Sigmoid colon (tissue), 7 donors: ENCODE results near the gene KLHL2. TPM values are rescaled to one million over a fixed set of nuclear protein-coding genes. Genes with fewer than 3 reads are reported as not detected.
"Not testable (repeated sequence)": the region's sequence is repeated elsewhere in the genome, so short reads cannot be mapped to it uniquely, and the experiment has no call there.

Source experiments
- DNase-seq: peaks from one replicate; pipeline ENCODE4 v3.0.0-alpha.2; 2019
- H3K27ac ChIP-seq, 4 donors: fragments of 200-600 bp; sonication (generic); one replicate each; pipeline ENCODE4 v1.5.1; 2016 to 2019; ENCODE audit warnings: mild to moderate bottlenecking in 1 of 4
- H3K27me3 ChIP-seq, 3 donors: fragments of 200-600 bp; sonication (generic); one replicate each; pipeline ENCODE4 v1.5.1; 2019; ENCODE audit warnings: mild to moderate bottlenecking in 1 of 3
- H3K36me3 ChIP-seq, 4 donors: fragments of 200-600 bp; sonication (generic); one replicate each; pipeline ENCODE4 v1.5.1; 2016 to 2019
- H3K4me1 ChIP-seq, 4 donors: fragments of 200-600 bp; sonication (generic); one replicate each; pipeline ENCODE4 v1.5.1; 2017 to 2019
- H3K4me3 ChIP-seq, 4 donors: fragments of 200-600 bp; sonication (generic); one replicate each; pipeline ENCODE4 v1.5.1; 2017 to 2019; ENCODE audit warnings: mild to moderate bottlenecking in 2 of 4, moderate library complexity in 1 of 4
- H3K9me3 ChIP-seq, 4 donors: fragments of 200-600 bp in 3 of 4; sonication (generic) in 3 of 4; one replicate each; pipeline versions ENCODE4 v1.5.1 to v1.6.1; 2013 to 2019
- EP300 ChIP-seq, 4 donors: sonication (generic); formaldehyde crosslinking; IDR thresholded peaks; one replicate each; pipeline ENCODE4 v1.6.1; 2017; ENCODE audit warnings: antibody characterized with exemption in 4 of 4
- POLR2A ChIP-seq, 2 donors: fragments of 450-650 bp; IDR thresholded peaks; one replicate each; pipeline ENCODE4 v1.6.1; 2016; ENCODE audit warnings: antibody characterized with exemption in 2 of 2, mild to moderate bottlenecking in 2 of 2, moderate library complexity in 2 of 2
- POLR2AphosphoS5 ChIP-seq, 4 donors: sonication (generic); formaldehyde crosslinking; IDR thresholded peaks; one replicate each; pipeline ENCODE4 v1.6.1; 2017; ENCODE audit warnings: antibody characterized with exemption in 4 of 4
- WGBS, 2 donors: extraction: QIAGEN DNeasy Blood & Tissue Kit; methylation state at CpG; one replicate each; pipeline ENCODE4 v1.1.7; 2013; 5-methylcytosine and 5-hydroxymethylcytosine counted together
- intact Hi-C: fragments of 100-400 bp; cut with DNase I; formaldehyde crosslinking; loops from one replicate; pipeline ENCODE4 v1.15.1; 2023
- polyA plus RNA-seq, 3 donors: library from polyadenylated mRNA; stranded (reverse); fragments of 200-250 nt; gene quantifications; one replicate each; pipeline ENCODE4 v1.2.3, GENCODE V29; 2013
- total RNA-seq, 4 donors: library from RNA; depleted of rRNA; stranded (reverse); fragments of >200 nt; gene quantifications; one replicate each; pipeline ENCODE4 v1.1.0, GENCODE V29; 2016
- TF ChIP-seq, protein P1 (sequence below), 4 experiments: fragments of 450-650 bp in 3 of 4; fragments of 200-600 bp in 1 of 4; IDR thresholded peaks; one replicate each; pipeline ENCODE4 v1.5.1; 2016 to 2019; ENCODE audit warnings: antibody characterized with exemption in 4 of 4, mild to moderate bottlenecking in 3 of 4, moderate library complexity in 2 of 4
- donor health status: healthy with polysubstance abuse.
- donor health status: Bipolar disorder and iron deficiency.
- donor health status: healthy.

KLHL2 gene
- total and polyA plus RNA-seq, 7 donors = 9.2 to 25.7 (median 14.4) TPM

DNA sequence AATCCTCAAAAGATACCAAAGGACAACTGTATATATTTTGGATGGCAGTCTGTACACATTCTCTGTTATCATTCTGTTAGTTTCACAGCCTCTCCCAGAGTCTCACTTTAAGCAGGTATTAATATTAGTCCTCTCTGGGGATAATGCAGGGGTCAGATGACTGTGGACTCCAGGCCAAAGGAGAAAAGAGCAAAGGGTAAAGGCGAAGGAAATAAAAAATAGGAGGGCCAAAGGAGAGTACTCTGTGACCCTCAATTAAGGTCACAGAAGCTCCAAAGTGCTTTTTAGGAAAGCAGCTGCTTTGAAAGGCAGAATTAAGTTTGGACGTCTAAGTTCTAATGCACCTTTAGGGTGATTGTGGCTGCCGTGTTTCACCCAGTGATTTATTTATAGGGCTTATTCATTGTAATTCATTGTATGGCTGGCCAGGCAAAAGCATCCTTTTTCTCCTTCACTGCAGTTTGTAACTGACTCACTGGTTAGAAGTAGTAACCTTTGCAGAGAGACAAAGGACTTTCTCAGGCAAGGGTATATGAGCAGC, 127.9 kb downstream of the KLHL2 start:
- H3K27me3 ChIP-seq = no peaks in the 10 kb centered on the region
- no peaks in the 10 kb centered on the region for H3K9me3 ChIP-seq
- intact Hi-C loops = no loop called here
- H3K36me3 ChIP-seq = peaks cover 0 to 34% (median 4%) of the 10 kb centered on the region in 4 donors
- no peaks in the 10 kb centered on the region for H3K4me1 ChIP-seq
- DNase-seq = no peak
- no peak overlapping the region for H3K27ac ChIP-seq
- WGBS, 2 donors = 78 to 92% methylated on average over 3 of the region's 3 CpGs
- TF ChIP-seq POLR2A (IDR thresholded peaks at IDR 0.05) (no peak), EP300 (IDR thresholded peaks at IDR 0.05) (no peak), POLR2AphosphoS5 (IDR thresholded peaks at IDR 0.05) (no peak)
- TF ChIP-seq, protein P1, sequence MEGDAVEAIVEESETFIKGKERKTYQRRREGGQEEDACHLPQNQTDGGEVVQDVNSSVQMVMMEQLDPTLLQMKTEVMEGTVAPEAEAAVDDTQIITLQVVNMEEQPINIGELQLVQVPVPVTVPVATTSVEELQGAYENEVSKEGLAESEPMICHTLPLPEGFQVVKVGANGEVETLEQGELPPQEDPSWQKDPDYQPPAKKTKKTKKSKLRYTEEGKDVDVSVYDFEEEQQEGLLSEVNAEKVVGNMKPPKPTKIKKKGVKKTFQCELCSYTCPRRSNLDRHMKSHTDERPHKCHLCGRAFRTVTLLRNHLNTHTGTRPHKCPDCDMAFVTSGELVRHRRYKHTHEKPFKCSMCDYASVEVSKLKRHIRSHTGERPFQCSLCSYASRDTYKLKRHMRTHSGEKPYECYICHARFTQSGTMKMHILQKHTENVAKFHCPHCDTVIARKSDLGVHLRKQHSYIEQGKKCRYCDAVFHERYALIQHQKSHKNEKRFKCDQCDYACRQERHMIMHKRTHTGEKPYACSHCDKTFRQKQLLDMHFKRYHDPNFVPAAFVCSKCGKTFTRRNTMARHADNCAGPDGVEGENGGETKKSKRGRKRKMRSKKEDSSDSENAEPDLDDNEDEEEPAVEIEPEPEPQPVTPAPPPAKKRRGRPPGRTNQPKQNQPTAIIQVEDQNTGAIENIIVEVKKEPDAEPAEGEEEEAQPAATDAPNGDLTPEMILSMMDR (IDR thresholded peaks at IDR 0.05) = no peak
- no peak overlapping the region for H3K4me3 ChIP-seq

DNA sequence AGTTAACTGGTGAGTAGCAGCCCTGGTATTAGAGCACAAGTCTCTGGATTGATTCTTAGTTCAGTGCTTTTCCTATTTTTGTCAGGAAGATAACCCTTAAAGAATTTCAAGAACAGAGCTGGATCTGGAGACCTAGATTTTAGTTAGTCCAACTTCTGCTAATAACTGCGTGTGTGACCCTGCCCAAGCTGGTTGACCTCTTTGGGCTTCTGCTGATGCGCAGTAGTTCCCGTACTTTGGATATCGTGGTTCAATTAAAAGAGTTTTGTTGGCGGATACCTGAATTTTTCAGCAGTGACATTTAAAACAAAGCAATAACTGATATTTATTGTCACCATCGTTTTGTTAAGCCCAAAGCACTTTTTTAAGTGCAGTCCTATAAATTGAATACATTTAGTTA, 129.4 kb downstream of the KLHL2 start:
- intact Hi-C loops = no loop called here
- Histone ChIP-seq H3K4me3 (no peak overlapping the region), H3K27me3 (no peaks in the 10 kb centered on the region), H3K27ac (no peak overlapping the region), H3K36me3 (peaks cover 0 to 47% (median 6%) of the 10 kb centered on the region in 4 donors), H3K9me3 (no peaks in the 10 kb centered on the region), H3K4me1 (no peaks in the 10 kb centered on the region)
- no peak for TF ChIP-seq POLR2AphosphoS5 (IDR thresholded peaks at IDR 0.05)
- no peak for TF ChIP-seq POLR2A (IDR thresholded peaks at IDR 0.05)
- TF ChIP-seq, protein P1 (IDR thresholded peaks at IDR 0.05) = no peak
- no peak for TF ChIP-seq EP300 (IDR thresholded peaks at IDR 0.05)
- 87 to 94% methylated on average over 6 of the region's 6 CpGs for WGBS, 2 donors
- DNase-seq = no peak

DNA sequence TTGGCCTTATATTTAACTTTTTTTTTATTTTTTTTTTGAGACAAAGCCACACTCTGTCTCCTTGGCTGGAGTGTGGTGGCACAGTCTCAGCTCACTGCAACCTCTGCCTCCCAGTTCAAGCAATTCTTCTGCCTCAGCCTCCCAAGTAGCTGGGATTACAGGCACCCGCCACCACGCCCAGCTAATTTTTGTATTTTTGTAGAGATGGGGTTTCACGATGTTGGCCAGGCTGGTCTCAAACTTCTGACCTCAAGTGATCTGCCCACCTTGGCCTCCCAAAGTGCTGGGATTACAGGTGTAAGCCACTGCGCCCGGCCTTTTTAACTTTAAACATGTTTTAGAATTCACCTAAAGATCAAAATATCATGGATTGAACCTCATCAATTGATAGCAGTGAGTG, 135.0 kb downstream of the KLHL2 start:
- H3K27me3 ChIP-seq, intact Hi-C loops, H3K4me3 ChIP-seq, H3K4me1 ChIP-seq, DNase-seq, H3K27ac ChIP-seq, H3K9me3 ChIP-seq: not testable (repeated sequence)
- WGBS, 2 donors = 94 to 98% methylated on average over 5 of the region's 5 CpGs
- H3K36me3 ChIP-seq = peaks cover 0 to 41% (median 6%) of the 10 kb centered on the region in 4 donors

DNA sequence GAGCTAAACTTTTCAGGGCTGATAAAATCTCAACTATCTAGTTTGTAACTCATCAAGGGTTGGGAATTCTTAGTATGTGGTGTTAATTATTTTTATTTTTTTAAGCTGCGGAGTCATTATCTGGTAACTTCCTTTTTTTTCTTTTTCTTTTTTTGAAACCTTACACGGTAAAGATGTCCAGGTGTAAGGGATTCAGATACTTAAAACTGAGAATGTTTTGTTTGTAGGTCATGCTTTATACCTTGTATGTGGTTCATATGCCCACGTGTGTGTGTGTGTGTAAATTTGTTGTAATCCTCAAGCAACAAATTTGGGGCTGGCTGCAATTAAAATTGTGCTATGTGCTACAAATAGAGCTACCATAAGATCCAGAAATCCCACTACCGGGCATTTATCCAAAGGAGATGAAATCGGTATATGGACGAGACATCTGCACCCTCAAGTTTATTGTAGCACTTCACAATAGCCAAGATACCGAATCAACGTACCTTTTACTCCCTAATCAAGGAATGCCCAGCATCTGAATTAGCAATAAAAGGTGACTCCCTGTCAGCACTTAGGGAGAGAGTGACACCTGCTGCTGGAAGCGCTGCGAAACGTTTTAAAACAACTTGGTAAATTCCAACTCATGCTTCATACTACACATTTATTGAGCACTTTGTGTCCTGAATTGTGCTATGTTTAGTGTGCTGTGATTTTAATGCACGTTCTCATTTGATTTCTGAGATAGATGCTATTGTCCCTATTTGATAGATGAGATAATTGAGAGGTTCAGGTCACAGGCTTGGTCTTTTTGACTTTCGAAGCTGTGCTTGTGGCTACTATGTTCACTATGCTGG, 136.2 kb downstream of the KLHL2 start:
- no peak for DNase-seq
- Histone ChIP-seq H3K4me3 (no peak overlapping the region), H3K27ac (no peak overlapping the region), H3K4me1 (no peaks in the 10 kb centered on the region), H3K9me3 (no peaks in the 10 kb centered on the region), H3K36me3 (peaks cover 0 to 39% (median 6%) of the 10 kb centered on the region in 4 donors), H3K27me3 (no peaks in the 10 kb centered on the region)
- WGBS, 2 donors = 38 to 72% methylated on average over 13 of the region's 13 CpGs
- intact Hi-C loops = no loop called here
- TF ChIP-seq, protein P1 (IDR thresholded peaks at IDR 0.05) = no peak
- no peak for TF ChIP-seq EP300 (IDR thresholded peaks at IDR 0.05)
- no peak for TF ChIP-seq POLR2AphosphoS5 (IDR thresholded peaks at IDR 0.05)
- no peak for TF ChIP-seq POLR2A (IDR thresholded peaks at IDR 0.05)

DNA sequence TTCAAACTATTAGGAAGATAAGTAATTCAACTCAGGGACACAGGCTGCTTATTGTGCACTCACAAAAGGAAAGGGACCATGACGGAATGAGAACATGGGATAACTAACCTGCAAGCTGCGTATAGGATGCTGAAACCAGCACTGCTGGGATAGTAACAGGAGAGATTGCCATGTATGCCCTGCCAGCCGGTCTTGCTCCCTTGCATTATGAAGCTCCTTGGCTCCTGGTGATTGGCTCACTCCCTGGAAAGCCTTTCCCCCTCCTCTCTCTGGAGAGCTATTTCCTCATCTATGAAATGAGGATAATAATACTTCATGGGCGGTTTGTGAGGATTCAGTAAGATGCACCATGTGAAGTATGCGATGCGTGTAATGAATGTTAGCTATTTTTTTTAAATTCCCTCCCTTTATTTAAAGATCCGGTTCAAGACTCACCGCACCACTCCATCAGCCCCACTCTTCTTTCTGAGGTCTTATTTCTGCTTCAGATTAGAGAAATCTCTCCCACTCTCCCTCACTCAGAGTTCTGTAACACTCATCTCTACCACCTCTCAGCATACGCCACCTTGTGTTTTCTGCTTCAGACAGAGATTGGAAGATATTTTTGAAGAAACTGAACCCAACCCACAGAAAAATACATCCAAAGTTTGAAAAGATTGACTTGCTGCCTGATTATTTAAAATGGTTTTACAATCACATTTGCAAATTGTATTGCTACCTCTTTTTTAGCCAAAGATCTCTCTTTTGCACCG, 138.5 kb downstream of the KLHL2 start:
- Histone ChIP-seq H3K9me3 (no peaks in the 10 kb centered on the region), H3K4me1 (no peaks in the 10 kb centered on the region), H3K27ac (no peak overlapping the region), H3K27me3 (no peaks in the 10 kb centered on the region), H3K36me3 (peaks cover 0 to 18% (median 1%) of the 10 kb centered on the region in 4 donors), H3K4me3 (no peak overlapping the region)
- no peak for DNase-seq
- 89 to 92% methylated on average over 10 of the region's 10 CpGs for WGBS, 2 donors
- intact Hi-C loops = no loop called here
- no peak for TF ChIP-seq EP300 (IDR thresholded peaks at IDR 0.05)
